Activated naive CD8-positive, alpha-beta T cell treated with anti-CD3 and anti-CD28 coated beads, Interleukin-2, amount 50 U/mL, for 16 hours (primary cell): Measurements from ENCODE around the gene SMIM12.
"Not testable (repeated sequence)": the region's sequence is repeated elsewhere in the genome, so short reads cannot be mapped to it uniquely, and the experiment has no call there.

Experiments used
- DNase-seq: peaks from one replicate; pipeline ENCODE4 v3.0.0-alpha.2; 2020; ENCODE audit warnings: low read depth, low spot score

Gene SMIM12

GRCh38 chr1:34844252-34844634, 15.3 kb downstream of the SMIM12 start:
- no peak for DNase-seq

DNA sequence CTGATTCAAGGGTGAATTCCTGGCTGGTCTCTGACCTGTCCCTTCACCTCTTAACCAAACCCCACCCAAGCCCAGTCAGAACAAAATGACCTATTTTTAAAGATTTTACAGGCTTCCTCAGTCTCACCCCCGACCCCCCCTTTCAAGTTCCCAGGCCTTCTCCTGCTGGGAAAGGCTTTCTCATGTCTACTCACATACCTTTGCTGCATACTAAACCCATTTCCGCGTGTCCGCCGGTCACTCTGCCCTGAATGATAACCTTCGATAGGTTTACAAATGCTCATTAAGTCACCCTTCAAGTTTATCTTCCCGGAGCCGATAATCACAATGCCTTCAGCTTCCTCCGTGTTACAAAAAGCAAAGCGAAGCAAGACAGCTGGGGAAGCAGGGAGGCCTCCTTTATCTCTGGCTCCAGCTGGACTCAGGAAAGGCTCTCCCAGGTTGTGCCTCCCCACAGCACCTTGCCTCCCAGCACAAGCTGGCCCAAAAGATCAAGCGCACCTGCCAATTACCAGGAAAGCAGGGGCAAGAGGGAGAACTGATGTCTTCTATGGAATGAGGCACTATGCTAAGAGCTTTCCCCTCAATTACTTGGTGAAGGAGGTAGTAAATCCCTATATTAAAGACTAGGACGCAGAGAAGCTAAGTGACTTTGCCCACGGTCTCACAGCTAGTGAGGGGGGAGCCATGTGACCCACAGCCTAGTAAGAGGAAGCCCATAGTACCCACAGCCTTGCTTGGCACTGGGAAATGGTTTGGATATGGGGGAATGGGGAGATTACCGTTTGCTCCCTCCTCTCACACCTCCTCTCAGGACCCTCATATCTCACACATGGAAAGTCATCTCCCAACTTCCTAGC, 15.9 kb downstream of the SMIM12 start:
- DNase-seq: no peak

- no peak for DNase-seq
Observed at GRCh38 chr1:34842952-34843371, 16.6 kb downstream of the SMIM12 start.

DNA sequence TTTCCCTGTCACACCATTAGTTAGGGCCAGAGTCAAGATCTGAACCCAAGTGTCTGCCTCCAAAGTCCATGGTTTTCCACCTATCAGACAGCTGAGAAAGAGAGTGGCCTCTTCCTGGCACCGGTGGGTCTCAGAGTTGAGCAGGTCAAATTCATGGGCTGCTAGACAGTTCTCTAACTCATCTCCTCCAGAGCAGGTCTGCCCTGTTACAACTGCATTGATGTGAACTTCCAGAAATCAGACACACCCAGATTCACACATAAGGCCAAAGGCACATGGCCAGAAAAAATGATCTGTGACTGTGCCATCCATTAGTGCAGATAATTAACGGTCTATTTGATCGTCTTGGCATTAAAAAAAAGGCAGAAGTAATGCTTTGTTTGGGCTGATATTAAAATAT, 17.5 kb downstream of the SMIM12 start:
- no peak for DNase-seq

- DNase-seq: no peak
Observed at GRCh38 chr1:34840426-34840825, 19.1 kb downstream of the SMIM12 start.

GRCh38 chr1:34839526-34840305, 19.8 kb downstream of the SMIM12 start:
- DNase-seq: no peak

DNA sequence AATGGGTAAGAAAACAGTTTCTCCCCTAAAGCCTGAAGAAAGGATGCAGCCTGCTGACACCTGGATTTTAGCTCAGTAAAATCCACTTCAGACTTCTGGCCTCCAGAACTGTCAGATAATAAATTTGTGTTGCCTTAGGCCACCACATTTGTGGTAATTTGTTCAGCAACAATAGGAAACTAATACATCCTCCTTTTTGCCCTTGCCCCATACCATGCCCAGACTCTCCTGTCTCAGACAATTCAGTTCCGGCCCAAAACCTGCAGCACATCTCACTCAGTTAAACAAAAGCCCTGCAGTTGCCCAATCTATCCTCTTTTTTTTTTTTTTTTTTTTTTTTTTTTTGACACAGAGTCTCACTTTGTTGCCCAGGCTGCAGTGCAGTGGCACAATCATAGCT, 25.8 kb downstream of the SMIM12 start:
- DNase-seq: no peak

GRCh38 chr1:34831721-34832246, 27.8 kb downstream of the SMIM12 start:
- DNase-seq: no peak

DNA sequence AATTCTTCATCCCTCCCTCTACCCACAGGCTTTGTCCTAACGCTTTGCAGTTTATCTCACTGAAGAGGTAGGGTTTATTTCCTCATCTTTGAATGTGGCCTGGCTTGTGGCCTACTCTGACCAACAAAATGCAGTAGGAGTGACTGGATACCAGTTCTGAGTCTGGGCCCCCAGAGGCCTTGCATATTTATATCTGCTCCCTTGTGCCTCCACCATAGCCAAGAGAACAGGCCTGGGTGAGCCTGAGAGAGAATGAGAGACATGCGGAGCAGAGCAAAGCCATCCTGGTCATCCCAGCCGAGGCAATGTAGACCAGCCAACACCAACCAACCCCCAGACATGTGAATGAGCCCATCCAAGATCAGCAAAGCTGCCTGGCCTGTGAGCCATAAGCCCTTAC, 30.3 kb downstream of the SMIM12 start:
- DNase-seq: no peak

DNA sequence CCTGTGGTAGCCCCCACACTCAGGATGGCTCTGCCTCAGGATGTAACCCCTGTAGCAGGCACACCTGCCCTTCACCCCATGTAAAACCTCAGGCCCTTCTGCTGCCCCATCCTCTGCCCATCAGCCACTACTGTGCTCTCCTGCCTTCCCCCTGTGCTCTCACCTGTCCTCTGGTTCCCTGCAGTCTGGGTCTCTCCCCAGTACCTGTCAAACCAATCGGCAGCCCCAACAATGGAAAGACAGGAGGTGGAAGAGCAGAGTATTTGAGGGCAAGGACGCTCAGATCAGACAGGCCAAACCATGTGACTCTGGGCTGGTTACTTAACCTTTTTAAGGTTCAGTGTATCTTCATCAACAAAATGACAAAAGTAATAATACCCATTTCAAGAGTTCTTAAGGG, 30.9 kb downstream of the SMIM12 start:
- DNase-seq: no peak

- DNase-seq: no peak
Observed at GRCh38 chr1:34827341-34827941, 32.1 kb downstream of the SMIM12 start.

DNA sequence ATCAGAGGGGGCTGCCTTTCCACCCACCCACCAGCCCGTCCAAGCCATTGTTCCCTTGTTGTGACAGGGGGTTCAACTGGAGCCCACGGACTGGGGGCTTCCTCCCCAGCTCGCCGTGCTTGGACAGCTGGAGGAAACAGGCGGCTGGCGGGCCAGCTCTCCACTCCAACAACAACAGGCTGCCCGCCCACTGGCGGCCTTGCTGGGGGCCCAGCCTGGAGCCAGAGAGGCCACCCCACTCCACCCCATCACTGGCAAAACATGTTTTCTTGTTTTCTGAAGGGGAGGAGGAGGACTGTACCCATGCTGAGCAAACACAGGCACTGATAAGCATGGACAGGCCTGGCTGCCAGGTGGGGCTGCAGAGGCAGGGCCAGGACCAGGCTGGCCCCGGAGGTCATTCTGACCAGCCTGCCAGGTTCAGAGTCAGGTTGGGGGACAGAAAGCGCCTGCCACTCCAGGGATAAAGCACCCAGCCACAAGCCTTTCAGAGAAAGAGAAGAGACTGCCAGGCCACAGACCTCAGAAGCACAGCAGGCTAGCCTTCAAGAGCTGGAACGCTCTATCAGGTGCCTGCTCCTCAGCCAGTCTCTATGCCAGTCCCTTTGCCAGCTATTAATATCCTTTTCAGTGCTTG, 34.0 kb downstream of the SMIM12 start:
- no peak for DNase-seq

DNA sequence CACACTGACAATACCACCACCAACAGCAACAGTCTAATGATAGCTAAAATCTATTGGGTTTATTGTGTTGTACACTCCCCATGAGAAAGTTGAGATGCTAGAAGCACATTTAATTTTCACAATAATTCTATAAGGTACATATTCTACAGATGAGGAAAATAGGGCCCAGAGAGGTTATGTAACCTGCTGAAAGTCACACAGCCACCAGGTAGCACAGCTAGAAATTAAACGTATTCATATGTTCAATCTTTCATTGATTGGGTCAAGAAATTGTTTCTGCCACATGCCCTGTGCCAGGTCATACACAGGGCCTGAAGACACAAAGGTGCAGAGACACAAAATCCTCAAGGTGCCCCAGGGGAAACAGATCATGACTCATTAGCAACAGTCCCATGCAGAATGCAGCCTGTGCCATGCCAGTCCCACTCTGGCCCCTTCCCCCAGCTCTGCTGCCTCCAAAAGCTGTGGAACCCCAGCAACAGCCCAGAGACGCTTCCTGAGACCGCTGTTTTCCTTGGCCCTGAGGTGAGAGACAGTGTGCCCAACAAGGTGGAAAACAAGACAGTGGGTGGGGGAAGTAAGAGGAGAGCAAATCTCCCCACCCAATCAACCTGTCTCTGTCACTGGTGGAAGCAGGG, 34.6 kb downstream of the SMIM12 start:
- DNase-seq: no peak

DNA sequence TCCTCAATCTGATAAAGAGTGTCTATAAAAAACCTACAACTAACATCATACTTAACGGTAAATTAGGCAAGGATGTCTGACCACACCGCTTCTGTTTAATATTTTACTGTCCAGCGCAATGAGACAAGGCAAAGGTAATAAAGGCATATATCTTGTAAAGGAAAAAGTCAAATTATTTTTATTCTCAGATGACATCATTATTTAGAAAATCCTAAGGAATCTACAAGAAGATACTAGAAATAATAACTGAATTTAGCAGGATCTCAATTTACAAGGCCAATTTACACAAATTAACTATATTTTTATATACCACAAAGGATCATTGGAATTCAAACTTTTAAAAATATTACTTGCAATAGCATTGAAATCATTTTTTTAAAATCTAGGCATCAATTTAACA, 37.3 kb downstream of the SMIM12 start:
- no peak for DNase-seq

- DNase-seq: not testable (repeated sequence)
Observed at GRCh38 chr1:34818862-34819261, 40.7 kb downstream of the SMIM12 start.

GRCh38 chr1:34816778-34817177, 42.8 kb downstream of the SMIM12 start:
- DNase-seq: no peak

DNA sequence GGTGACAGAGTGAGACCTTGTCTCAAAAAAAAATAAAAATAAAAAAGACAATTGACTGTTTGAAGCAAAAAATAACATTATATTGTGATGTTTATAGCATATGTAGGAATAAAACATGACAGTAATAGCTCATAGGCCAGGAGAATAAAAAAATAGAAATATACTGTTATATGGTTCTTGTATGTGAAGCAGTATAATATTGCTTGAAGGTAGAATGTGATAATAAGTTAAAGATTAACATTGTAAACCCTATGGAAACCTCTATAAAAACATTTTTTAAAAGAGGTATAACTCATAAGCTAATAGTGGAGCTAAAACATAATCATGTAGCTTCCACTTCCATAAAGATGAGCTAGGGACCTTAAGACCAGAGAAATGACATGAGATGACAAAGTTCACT, 43.2 kb downstream of the SMIM12 start:
- DNase-seq: no peak

DNA sequence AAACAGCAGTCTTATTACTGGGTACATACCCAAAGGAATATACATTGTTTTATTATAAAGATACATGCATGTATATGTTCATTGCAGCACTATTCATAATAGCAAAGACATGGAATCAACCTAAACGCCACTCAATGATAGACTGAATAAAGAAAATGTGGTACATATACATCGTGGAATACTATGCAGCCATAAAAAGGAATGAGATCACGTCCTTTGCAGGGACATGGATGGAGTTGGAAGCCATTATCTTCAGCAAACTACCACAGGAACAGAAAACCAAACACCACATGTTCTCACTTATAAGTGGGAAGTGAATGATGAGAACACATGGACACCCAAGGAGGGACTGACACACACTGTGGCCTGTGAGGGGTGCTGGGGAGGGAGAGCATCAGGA, 48.8 kb downstream of the SMIM12 start:
- DNase-seq: not testable (repeated sequence)

- no peak for DNase-seq
Observed at GRCh38 chr1:34808051-34808810, 51.3 kb downstream of the SMIM12 start.

DNA sequence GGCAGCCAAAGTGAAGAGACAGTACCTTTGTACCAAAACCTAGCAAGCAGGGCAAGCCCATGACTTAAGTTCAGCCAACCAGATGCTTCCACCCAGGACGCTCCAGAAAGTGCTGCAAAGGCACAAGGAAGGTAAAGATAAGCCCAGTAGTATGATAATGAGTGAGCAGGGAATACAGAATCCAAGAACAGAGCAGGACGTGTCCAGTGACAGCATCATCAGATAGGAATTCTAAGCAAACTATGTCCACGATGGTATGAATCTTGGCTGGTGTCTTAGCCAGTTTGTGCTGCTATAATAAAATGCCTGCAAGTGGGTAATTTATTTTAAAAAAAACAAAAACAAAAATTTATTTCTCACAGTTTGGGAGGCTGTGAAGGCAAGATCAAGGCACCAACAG, 53.2 kb downstream of the SMIM12 start:
- no peak for DNase-seq

DNA sequence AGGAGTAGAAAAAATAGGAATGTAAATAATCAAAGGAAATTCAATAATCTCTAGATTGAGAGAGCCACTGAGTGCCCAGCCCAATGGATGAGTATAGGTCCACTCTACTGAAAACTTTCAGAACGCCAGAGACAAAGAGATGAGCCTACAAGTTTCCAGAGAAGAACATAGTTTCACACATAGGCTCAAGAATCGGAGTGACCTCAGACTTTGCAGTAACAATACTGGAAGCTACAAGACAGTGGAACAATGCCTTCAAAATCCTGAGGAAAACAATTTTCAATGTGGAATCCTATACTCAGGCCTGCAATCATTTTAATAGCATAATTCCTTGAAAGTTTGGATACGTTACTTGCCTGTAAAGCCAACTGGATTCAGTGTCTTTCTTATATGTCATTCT, 55.8 kb downstream of the SMIM12 start:
- DNase-seq: no peak
